ENCODE results near the gene CBARP.

GRCh38 chr19:1275976-1276627, 38.3 kb upstream of the CBARP start:
- TF ChIP-seq CTCF (IDR thresholded peaks at IDR 0.05) = no peak
- TF ChIP-seq POLR2A (IDR thresholded peaks at IDR 0.05) = no peak

All from ovary (tissue), 3 donors.